PC-3 (cell line): ENCODE results near the gene TGIF1.

Experiments
- CTCF ChIP-seq: fragments of 300-600 bp; sonication (generic); conservative IDR thresholded peaks from 2 replicates; pipeline ENCODE4 v1.5.1; 2017; ENCODE audit warnings: antibody characterized with exemption, low read depth, mild to moderate bottlenecking, low read length
- EZH2 ChIP-seq: fragments of 300-600 bp; sonication (generic); IDR thresholded peaks from one replicate; pipeline ENCODE4 v1.6.1; 2017; ENCODE audit warnings: antibody characterized with exemption, mild to moderate bottlenecking, low read length; ENCODE audit not compliant: unreplicated experiment
- EZH2phosphoT487 ChIP-seq: fragments of 300-600 bp; sonication (generic); IDR thresholded peaks from 2 replicates; pipeline ENCODE4 v1.6.1; 2018; ENCODE audit warnings: mild to moderate bottlenecking, antibody characterized with exemption, low read length, borderline replicate concordance

- TF ChIP-seq CTCF: no peak
- TF ChIP-seq EZH2: no peak
- no peak for TF ChIP-seq EZH2phosphoT487
Observed at GRCh38 chr18:3425030-3425429, 24.9 kb upstream of the TGIF1 start.
